K562 treated with DMSO at 1 percent for 48 hours (cell line): ENCODE measurements around the gene PSMC3. TPM values are rescaled to one million over a fixed set of nuclear protein-coding genes. Genes with fewer than 3 reads are reported as not detected.

Experiments used
- total RNA-seq: library from RNA; unstranded; fragments of 300-600 nt; gene quantifications from 2 replicates; pipeline ENCODE4 v1.2.3, GENCODE V29; 2022; ENCODE audit warnings: low replicate concordance; ENCODE audit errors: extremely low read depth

The PSMC3 gene
- not detected in 2 replicates for total RNA-seq

DNA sequence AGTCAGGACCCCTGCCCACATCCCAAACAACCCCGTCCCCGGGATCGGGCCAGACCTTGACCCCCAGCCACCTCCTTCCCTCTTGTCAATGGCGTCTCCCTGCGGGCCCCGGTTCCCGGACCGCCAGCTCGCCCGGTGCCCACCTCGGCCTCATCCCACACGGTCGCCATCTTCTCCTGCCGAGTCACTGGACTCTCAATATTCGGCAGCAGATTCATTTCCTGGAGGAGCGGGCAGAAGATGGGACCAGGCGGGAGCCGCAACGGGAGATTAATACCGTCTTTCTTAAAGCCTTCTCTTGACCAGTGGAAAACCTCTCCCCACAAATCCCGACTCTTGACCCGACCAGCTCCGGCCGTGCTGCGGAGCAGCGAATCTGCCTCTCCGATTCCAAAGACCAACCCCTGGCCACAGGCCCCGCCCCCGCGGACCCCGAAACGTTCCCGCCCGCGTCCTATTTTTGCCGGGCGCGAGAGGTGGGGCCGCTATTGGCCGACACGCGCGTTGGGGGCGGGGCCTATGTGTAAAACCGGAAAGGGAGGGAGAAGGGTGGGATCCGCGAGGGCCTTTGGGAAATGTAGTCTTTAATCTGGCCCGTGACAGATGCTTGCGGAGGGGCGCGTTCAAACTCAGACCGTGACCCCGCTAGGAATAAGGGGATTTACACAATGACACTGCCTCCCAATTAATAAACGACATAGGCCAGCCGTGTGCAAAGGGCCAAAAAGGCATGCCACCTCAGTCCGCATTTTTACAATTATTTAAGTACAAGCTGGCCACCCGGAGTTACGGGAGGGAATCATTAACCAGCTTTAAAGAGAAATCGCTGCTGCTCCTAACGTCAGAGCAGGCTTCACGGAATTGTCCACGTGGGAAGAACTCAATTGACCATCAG, at the start of gene PSMC3:
Gene PSMC3 (minus strand): TSS at position 378 of the 895 bp plus-strand sequence. CDS start 160 bp downstream, at position 218.

DNA sequence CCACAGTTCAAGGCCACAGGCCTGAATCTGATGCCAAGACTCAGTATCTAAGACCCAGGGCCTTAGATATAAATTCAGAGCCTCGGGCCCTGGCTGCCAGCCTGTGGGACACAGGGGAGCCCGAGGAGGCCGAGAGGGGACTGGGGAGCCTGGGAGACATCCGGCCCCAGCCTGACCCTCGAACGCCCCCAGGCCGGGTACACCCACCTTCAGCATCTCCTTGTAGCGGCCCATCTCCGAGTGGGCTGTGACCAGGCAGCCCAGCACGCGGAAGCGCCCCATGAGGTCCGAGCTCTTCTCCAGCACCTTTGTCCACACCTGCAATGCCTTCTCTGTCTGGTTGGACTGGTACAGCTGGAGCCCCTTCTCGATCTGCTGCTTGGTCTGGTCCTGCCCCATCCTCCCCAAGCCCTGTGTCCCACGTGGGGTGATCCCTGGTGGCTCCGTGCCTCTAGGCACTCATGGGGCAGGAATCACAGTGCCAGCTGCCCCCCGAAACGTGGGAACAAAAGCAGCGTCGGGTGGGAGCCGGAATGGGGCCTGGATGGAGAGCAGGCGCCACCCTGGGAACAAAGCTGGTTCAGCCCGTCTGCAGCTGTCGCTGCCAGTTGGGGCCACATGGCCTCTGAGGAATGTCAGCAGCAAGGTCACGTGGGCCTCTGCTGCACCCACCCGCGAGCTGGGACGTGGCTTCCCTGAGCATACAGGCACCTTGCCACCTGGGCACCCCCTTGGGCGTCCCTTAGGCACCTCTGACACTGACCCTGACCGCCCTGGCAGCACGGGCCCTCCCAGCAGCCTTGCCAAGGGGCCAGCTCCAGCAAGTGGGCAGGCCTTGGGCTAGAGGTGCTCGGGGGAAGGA, 22.6 kb upstream of the PSMC3 start, which contains the start of gene RAPSN:
Gene RAPSN (minus strand): TSS at position 571 of the 862 bp plus-strand sequence. CDS start 172 bp downstream, at position 399.

DNA sequence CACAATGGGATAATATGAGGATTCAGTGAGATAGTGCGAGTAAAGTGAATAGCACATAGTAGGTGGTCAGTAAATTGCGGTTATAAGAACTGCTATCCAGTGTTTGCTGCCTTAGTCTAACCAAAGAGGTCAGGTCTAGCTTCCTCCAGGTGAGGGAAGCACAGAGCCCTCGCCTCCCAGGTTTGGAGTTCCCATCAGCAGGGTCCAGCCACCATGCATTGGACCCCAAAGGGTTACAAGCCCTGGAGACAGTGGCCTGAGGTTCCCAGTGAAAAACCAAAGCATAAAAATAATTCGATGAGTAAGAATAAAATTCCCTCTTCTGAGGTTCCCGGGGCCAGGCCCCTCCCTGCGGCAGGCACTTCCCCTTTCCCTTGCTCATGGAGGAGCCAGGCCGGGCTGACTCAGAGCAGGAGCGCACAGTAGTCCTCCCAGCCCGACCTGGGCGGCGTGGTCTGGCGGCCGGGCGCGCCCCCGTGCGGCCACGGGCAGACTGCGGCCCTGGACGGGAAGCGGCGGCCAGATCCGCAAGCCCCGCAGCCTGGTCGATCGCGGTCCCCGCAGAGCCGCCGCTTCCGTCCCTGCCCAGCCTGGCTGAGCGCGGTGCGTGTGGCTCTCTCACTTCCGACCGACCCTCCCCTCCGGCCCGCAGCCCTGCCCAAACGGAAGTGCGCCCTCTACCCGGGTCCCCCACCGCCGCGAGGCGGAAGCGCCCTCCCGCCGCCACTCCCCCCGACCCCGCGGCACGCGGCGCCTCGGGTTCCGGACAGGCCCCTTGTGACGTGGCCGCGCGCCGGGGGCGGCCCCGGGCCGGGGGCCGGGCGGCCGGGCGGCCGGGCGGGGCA, 18.3 kb downstream of the PSMC3 start, which contains the start of gene SLC39A13:
Gene SLC39A13 (plus strand): TSS at position 845 of the 845 bp plus-strand sequence. CDS start 1,505 bp downstream, outside the sequence.

DNA sequence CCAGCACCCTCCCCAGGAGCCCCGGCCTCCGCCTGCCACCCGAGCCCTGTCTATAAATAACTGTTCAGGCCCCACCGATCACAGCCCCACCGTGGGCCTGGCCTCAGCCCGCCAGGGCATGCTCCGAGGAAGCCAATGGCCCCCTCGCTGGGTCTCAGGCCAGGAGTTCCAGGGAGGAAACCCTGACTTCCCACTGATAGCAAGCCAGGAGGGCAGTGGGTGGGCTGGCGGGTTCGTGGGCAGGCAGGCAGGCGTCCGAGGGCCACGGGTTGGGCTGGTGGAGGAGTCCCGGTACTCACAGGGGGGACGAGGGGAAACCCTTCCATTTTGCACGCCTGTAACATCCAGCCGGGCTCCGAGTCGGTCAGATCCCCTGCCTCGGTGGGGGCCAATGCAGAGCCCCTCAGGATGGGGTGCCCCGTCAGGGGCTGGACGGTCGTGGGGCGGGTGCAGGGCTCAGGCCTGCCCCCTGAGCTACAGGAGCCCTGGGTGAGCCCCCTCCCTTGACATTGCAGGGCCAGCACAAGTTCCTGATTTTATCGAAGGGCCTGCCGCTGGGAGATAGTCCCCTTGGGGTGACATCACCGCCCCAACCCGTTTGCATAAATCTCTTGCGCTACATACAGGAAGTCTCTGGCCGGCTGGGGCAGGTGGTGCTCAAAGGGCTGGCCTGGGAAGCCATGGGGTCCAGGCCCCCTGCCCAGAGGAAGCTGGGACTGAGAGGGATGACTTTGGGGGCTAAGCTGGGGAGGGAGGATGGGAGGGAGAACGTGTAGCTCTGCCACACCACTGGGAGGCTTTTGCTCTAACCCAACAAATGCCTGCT, 48.0 kb downstream of the PSMC3 start, which contains the start of gene SPI1:
Gene SPI1 (minus strand): TSS at position 538 of the 826 bp plus-strand sequence. CDS start 194 bp downstream, at position 344.

Other genes starting within 250 kb of the PSMC3 start
- gene ARFGAP2, start 249.6 kb downstream of the PSMC3 start, total RNA-seq, result 766 TPM in 1 of 2 replicates, not detected in the other
- not detected in 2 replicates for gene PACSIN3, start 240.0 kb downstream of the PSMC3 start, total RNA-seq
- gene DDB2, start 211.5 kb downstream of the PSMC3 start, total RNA-seq, result not detected in 2 replicates
- gene ACP2, start 177.6 kb downstream of the PSMC3 start, total RNA-seq, result not detected in 2 replicates
- not detected in 2 replicates for gene NR1H3, start 168.4 kb downstream of the PSMC3 start, total RNA-seq
- gene MADD, start 156.3 kb downstream of the PSMC3 start, total RNA-seq, result not detected in 2 replicates
- gene MYBPC3, start 73.7 kb downstream of the PSMC3 start, total RNA-seq, result not detected in 2 replicates
- gene SPI1, start 47.9 kb downstream of the PSMC3 start, total RNA-seq, result not detected in 2 replicates
- not detected in 2 replicates for gene SLC39A13, start 17.8 kb downstream of the PSMC3 start, total RNA-seq
- not detected in 2 replicates for gene RAPSN, start 22.7 kb upstream of the PSMC3 start, total RNA-seq
- gene CELF1, start 126.7 kb upstream of the PSMC3 start, total RNA-seq, result not detected in 2 replicates
- not detected in 2 replicates for gene PTPMT1, start 139.2 kb upstream of the PSMC3 start, total RNA-seq
- gene KBTBD4, start 152.5 kb upstream of the PSMC3 start, total RNA-seq, result not detected in 2 replicates
- not detected in 2 replicates for gene NDUFS3, start 152.6 kb upstream of the PSMC3 start, total RNA-seq
- gene FAM180B, start 160.2 kb upstream of the PSMC3 start, total RNA-seq, result not detected in 2 replicates
- not detected in 2 replicates for gene C1QTNF4, start 168.0 kb upstream of the PSMC3 start, total RNA-seq
- gene MTCH2, start 216.1 kb upstream of the PSMC3 start, total RNA-seq, result not detected in 2 replicates